Measurements from ENCODE around the gene PANX1. TPM values are rescaled to one million over a fixed set of nuclear protein-coding genes. Genes with fewer than 3 reads are reported as not detected.

Gene PANX1
- total RNA-seq, 1 experiment from 2014 or later = 37.5 TPM

GRCh38 chr11:94211261-94211830 is 82.7 kb downstream of the PANX1 start:
- H2BK5ac ChIP-seq (ENCODE audit: insufficient read length, low read length) = no peak overlapping the region
- H3K4me1 ChIP-seq (ENCODE audit: insufficient read depth, low read length) = no peaks in the 10 kb centered on the region
- peaks cover 0 to 5% of the 10 kb centered on the region in 2 experiments; a peak in 4 of 5 replicates for H3K9me3 Mint-ChIP-seq
- H3K14ac ChIP-seq (ENCODE audit: insufficient read depth, low read length) = no peak overlapping the region
- no peak overlapping the region for H3K4me2 ChIP-seq (ENCODE audit: insufficient read depth, insufficient read length, low read length)
- H3K4me1 Mint-ChIP-seq = peaks cover 0 to 2% of the 10 kb centered on the region in 2 experiments; a peak in 1 of 4 replicates
- no peaks in the 10 kb centered on the region for H3K79me1 ChIP-seq (ENCODE audit: insufficient read depth, low read depth, low read length, poor library complexity, severe bottlenecking)
- no peak overlapping the region for H3K27ac Mint-ChIP-seq
- no peak overlapping the region for H3K23ac ChIP-seq (ENCODE audit: insufficient read length, low read depth, low read length)
- H4K8ac ChIP-seq (replicated peaks; ENCODE audit: insufficient read length, low read depth, low read length) = no peak overlapping the region
- no peaks in the 10 kb centered on the region for H3K27me3 ChIP-seq (ENCODE audit: insufficient read depth, low read length)
- WGBS (ENCODE audit: extremely low coverage, insufficient read length, low lambda C conversion rate) = no CpG with 5 or more reads among the region's 2 CpGs
- H4K91ac ChIP-seq (ENCODE audit: insufficient read length, low read depth, low read length) = no peak overlapping the region
- H3K36me3 Mint-ChIP-seq (ENCODE audit: insufficient read depth in 1 of 3, low read depth in 3 of 3) = no peaks in the 10 kb centered on the region
- no peak overlapping the region for H2BK12ac ChIP-seq (ENCODE audit: insufficient read length, low read depth, low read length)
- no peaks in the 10 kb centered on the region for H3K9me3 ChIP-seq (ENCODE audit: control insufficient read depth, low read depth, low read length)
- no peak overlapping the region for H3K27ac ChIP-seq (ENCODE audit: insufficient read length, low read depth, low read length)
- H3K27me3 Mint-ChIP-seq (ENCODE audit: low read depth) = peaks cover 1% of the 10 kb centered on the region
- no peak overlapping the region for H2AK5ac ChIP-seq (ENCODE audit: insufficient read length, low read length)
- no peak overlapping the region for H2BK20ac ChIP-seq (ENCODE audit: low read depth, low read length, poor library complexity, severe bottlenecking)
- H2BK15ac ChIP-seq (ENCODE audit: low read depth, low read length) = no peak overlapping the region
- no peaks in the 10 kb centered on the region for H3K79me2 ChIP-seq (ENCODE audit: insufficient read depth, low read length)
- no peak overlapping the region for H3T11ph ChIP-seq (ENCODE audit: low read length)
- no peak overlapping the region for H2BK120ac ChIP-seq (ENCODE audit: low read depth, low read length, poor library complexity, severe bottlenecking)
- TF ChIP-seq, protein P1, sequence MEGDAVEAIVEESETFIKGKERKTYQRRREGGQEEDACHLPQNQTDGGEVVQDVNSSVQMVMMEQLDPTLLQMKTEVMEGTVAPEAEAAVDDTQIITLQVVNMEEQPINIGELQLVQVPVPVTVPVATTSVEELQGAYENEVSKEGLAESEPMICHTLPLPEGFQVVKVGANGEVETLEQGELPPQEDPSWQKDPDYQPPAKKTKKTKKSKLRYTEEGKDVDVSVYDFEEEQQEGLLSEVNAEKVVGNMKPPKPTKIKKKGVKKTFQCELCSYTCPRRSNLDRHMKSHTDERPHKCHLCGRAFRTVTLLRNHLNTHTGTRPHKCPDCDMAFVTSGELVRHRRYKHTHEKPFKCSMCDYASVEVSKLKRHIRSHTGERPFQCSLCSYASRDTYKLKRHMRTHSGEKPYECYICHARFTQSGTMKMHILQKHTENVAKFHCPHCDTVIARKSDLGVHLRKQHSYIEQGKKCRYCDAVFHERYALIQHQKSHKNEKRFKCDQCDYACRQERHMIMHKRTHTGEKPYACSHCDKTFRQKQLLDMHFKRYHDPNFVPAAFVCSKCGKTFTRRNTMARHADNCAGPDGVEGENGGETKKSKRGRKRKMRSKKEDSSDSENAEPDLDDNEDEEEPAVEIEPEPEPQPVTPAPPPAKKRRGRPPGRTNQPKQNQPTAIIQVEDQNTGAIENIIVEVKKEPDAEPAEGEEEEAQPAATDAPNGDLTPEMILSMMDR (conservative IDR thresholded peaks at IDR 0.05) = no peak
- H3K56ac ChIP-seq (ENCODE audit: insufficient read length, low read depth, low read length) = no peak overlapping the region
- H4K5ac ChIP-seq (ENCODE audit: insufficient read length, low read depth, low read length) = no peak overlapping the region
- no peaks in the 10 kb centered on the region for H4K20me1 ChIP-seq (ENCODE audit: control insufficient read depth, insufficient read depth, insufficient read length)
- no peak overlapping the region for H3K18ac ChIP-seq (ENCODE audit: insufficient read length, low read depth, low read length)
- no peak overlapping the region for H2AFZ ChIP-seq (ENCODE audit: low read length)
- DNase-seq = no peak
- no peaks in the 10 kb centered on the region for H3K23me2 ChIP-seq (ENCODE audit: insufficient read length, low read depth, low read length, poor library complexity, severe bottlenecking)
- H3K4me3 Mint-ChIP-seq = no peak overlapping the region
- no peak overlapping the region for H3K9ac ChIP-seq (ENCODE audit: extremely low read depth, insufficient read length, low read length)
- H3K4ac ChIP-seq (ENCODE audit: low read depth, low read length) = no peak overlapping the region

All from H9 (cell line).